ENCODE results near the gene TCERG1L.
"Not testable (repeated sequence)": the region's sequence is repeated elsewhere in the genome, so short reads cannot be mapped to it uniquely, and the experiment has no call there.

The TCERG1L gene

DNA sequence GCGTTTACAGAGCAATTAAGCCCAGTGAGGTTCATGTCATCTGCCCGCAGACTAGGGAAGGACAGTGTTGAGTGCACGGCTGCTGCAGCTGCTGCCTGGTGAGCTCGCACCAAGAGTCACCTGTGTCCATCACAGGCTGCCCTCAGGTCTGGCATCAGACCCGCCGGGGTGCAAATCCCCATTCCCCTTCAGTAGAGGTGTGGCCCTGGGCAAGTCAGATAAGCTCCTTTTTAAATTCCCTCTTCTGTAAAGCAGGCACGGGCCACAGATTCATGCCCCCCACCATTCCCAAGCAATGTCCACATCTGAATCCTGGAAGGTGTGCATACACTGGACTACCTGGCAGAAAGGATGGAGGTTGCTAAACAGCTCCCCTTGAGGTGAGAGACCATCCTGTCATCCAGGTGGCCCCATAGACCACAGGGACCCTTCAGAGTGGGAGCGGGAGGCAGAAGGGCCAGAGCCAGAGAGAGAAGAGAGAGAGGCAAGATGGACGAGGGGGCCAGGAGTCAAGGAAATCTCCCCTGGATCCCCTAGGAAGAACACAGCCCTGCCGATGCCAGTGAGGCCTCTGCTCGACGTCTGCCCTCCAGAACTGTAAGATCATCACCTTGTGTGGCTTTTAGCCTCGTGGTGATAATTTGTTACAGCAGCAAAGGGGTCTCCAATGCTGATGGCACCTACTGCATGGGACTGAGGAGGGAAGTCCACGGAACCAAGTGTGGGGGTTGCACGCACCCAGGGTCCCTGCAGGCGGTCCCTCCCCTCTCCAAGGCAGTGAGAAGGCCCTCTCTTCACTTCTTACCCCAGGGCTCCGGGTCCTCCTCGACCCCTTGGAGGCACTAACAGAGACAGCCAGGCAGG, 168.8 kb downstream of the TCERG1L start:
- intact Hi-C loops (cut with DNase I; ENCODE audit: low total_unique reads) = no loop called here
- Histone ChIP-seq H3K4me1 (no peaks in the 10 kb centered on the region), H3K4me3 (no peak overlapping the region), H3K9me3 (no peaks in the 10 kb centered on the region), H3K27ac (no peak overlapping the region), H3K27me3 (peaks cover 0 to 8% of the 10 kb centered on the region in 2 donors), H3K36me3 (no peaks in the 10 kb centered on the region)
- DNase-seq = no peak
- TF ChIP-seq, protein P1, sequence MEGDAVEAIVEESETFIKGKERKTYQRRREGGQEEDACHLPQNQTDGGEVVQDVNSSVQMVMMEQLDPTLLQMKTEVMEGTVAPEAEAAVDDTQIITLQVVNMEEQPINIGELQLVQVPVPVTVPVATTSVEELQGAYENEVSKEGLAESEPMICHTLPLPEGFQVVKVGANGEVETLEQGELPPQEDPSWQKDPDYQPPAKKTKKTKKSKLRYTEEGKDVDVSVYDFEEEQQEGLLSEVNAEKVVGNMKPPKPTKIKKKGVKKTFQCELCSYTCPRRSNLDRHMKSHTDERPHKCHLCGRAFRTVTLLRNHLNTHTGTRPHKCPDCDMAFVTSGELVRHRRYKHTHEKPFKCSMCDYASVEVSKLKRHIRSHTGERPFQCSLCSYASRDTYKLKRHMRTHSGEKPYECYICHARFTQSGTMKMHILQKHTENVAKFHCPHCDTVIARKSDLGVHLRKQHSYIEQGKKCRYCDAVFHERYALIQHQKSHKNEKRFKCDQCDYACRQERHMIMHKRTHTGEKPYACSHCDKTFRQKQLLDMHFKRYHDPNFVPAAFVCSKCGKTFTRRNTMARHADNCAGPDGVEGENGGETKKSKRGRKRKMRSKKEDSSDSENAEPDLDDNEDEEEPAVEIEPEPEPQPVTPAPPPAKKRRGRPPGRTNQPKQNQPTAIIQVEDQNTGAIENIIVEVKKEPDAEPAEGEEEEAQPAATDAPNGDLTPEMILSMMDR (IDR thresholded peaks at IDR 0.05) = no peak

DNA sequence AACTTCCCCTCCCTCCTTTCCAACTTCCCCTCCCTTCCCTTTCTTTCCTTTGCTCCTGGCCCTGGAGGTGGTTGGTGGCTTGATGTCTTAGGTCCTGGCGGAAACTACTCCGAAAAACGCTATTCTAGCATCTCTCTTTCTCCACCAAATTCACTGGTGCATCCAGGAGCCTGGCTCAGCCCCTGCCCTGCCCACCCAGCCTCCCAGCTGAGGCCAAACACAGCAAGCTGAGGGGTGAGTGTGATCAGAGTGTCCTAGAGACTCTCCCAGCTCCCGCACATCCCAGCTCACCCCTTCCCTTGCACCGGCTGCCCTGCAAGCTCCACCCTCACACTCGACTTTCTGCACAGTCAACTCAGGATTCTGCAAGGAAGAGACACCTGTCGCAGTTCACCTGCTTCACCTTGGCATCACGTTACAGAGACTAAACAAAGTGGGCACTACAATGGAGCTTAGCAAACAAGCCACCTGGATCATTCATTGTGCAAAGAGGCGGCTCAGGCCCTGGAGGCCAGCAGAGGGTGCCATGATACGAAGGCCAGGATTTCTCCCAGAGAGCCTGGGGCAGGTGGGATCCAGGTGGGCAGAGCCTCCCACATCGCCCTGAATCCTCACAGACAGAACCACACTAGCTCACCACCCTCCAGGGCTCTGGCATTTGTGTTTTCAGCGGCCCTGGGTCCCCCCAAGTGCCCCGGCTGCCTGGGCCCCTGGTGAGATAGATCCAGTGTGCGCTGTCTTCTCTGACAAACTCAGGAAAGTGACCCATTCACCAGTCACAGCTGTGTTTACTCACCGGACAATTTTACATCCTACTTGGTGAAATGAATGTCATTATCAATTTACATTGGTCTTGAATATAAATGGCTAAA, 169.6 kb downstream of the TCERG1L start:
- TF ChIP-seq, protein P1 (IDR thresholded peaks at IDR 0.05) = no peak
- Histone ChIP-seq H3K4me3 (no peak overlapping the region), H3K27ac (no peak overlapping the region), H3K4me1 (no peaks in the 10 kb centered on the region), H3K27me3 (peaks cover 0 to 8% of the 10 kb centered on the region in 2 donors), H3K36me3 (no peaks in the 10 kb centered on the region), H3K9me3 (no peaks in the 10 kb centered on the region)
- no peak for DNase-seq
- intact Hi-C loops (cut with DNase I; ENCODE audit: low total_unique reads) = no loop called here

DNA sequence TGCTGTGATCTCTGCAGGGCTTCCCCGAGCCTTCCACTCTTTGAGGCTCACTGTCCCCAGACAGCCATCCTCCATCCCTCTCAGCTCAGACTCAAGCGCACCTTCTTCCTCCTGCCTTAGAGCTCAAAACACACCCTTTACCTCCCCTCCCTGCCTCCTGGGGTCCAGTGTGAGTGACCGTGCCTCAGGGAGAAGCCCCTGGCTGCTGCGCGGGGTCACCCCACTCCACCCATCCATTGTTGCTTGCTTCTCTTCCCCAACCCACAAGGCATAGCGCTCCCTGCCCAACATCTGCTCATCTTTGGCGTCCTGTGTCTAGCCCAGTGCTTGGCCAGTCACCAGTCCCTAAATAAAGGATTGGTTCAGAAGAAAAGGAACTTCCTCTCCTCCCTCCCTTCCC, 170.3 kb downstream of the TCERG1L start:
- Histone ChIP-seq H3K27ac (no peak overlapping the region), H3K9me3 (no peaks in the 10 kb centered on the region), H3K27me3 (peaks cover 0 to 12% of the 10 kb centered on the region in 2 donors), H3K4me3 (no peak overlapping the region), H3K36me3 (no peaks in the 10 kb centered on the region), H3K4me1 (no peaks in the 10 kb centered on the region)
- intact Hi-C loops (cut with DNase I; ENCODE audit: low total_unique reads) = no loop called here
- TF ChIP-seq, protein P1 (IDR thresholded peaks at IDR 0.05) = no peak
- no peak for DNase-seq

DNA sequence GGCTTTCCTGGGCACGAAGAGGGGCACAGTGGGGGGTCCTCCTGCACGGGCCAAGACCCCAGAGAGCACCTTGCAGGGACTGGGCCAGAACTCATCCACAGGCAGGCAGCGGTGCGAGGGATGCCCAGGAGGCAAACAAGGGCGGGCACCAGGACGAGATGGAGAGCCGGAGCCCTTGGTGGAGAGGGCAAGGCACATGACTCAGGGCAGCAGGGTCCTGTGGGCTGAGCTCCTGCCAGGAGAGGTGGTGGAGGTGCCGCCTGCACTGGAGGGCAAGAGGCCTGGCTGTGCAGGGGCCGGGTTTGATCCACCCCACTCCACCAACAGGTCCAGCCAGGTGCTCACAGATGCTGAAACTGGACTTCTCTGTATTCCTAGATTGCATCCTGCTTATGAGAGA, 170.9 kb downstream of the TCERG1L start:
- peaks cover 0 to 14% of the 10 kb centered on the region in 2 donors for H3K27me3 ChIP-seq
- no peak for DNase-seq
- H3K4me1 ChIP-seq = no peaks in the 10 kb centered on the region
- intact Hi-C loops (cut with DNase I; ENCODE audit: low total_unique reads) = no loop called here
- H3K4me3 ChIP-seq = no peak overlapping the region
- no peaks in the 10 kb centered on the region for H3K9me3 ChIP-seq
- no peaks in the 10 kb centered on the region for H3K36me3 ChIP-seq
- no peak overlapping the region for H3K27ac ChIP-seq
- TF ChIP-seq, protein P1 (IDR thresholded peaks at IDR 0.05) = no peak

DNA sequence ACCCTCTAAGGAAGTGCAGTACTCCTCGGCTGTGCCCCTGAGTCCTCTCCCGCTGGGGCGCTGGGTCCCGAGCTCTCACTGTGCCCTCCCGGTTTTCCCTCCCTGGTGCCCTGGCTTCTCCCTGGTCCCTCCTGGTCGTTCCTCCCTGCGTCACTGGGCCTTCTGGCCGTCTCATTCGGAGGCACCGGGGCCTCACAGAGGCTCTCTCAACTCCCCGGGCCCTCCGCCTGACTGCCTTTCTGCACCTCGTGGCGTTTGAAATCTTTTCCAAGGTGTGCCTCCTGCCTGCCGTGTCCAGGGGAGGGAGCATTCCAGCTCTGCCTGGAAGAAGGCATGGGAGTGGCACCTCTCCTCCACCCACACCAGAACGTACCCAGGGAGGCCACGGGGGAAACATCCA, 174.3 kb downstream of the TCERG1L start:
- TF ChIP-seq, protein P1 (IDR thresholded peaks at IDR 0.05) = no peak
- no peaks in the 10 kb centered on the region for H3K4me1 ChIP-seq
- peaks cover 0 to 8% of the 10 kb centered on the region in 2 donors for H3K27me3 ChIP-seq
- DNase-seq = no peak
- no peaks in the 10 kb centered on the region for H3K36me3 ChIP-seq
- no peak overlapping the region for H3K27ac ChIP-seq
- no peak overlapping the region for H3K4me3 ChIP-seq
- intact Hi-C loops (cut with DNase I; ENCODE audit: low total_unique reads) = no loop called here
- no peaks in the 10 kb centered on the region for H3K9me3 ChIP-seq

DNA sequence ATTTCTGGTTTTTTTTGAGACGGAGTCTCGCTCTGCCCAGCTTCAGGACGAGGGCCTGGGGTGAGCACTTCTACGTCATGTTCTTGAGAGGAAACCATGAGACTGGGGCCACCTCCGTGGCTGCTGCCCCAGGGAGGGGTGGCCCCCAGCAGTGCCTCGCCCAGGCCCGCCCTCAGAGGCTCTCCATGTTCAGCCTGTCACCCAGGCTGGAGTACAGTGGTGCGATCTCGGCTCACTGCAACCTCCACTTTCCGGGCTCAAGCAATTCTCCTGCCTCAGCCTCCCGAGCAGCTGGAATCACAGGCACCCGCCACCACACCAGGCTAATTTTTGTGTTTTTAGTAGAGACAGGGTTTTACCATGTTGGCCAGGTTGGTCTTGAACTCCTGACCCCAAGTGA, 175.2 kb downstream of the TCERG1L start:
- H3K4me1 ChIP-seq; intact Hi-C loops (cut with DNase I; ENCODE audit: low total_unique reads); H3K27ac ChIP-seq; H3K27me3 ChIP-seq; DNase-seq; H3K36me3 ChIP-seq; H3K9me3 ChIP-seq; H3K4me3 ChIP-seq: not testable (repeated sequence)
